HepG2 (cell line): ENCODE measurements around the gene CTIF. TPM values are rescaled to one million over a fixed set of nuclear protein-coding genes. Genes with fewer than 3 reads are reported as not detected.

Experiments used
- ELF3 ChIP-seq: IDR thresholded peaks from 2 replicates; pipeline ENCODE4 v1.6.1; 2016; ENCODE audit warnings: missing genetic modification reagents, missing compliant biosample characterization
- EP300 ChIP-seq, 3 experiments: sonication (generic) in 1 of 3; formaldehyde crosslinking in 1 of 3; IDR thresholded peaks; 2 replicates each; pipeline versions ENCODE4 v1.5.1 to v1.6.1; 2011 to 2020; ENCODE audit warnings: low read depth in 2 of 3, low read length in 2 of 3, borderline replicate concordance in 1 of 3, improper control_type of control experiment in 1 of 3, mild to moderate bottlenecking in 1 of 3, missing genetic modification reagents in 1 of 3, moderate library complexity in 1 of 3
- FOXA1 ChIP-seq, 2 experiments: fragments of 450-650 bp in 1 of 2; sonication (generic) in 1 of 2; formaldehyde crosslinking in 1 of 2; IDR thresholded peaks; 2 replicates each; pipeline versions ENCODE4 v1.4.0 to v1.6.1; 2016 to 2020; ENCODE audit warnings: missing genetic modification reagents in 1 of 2
- FOXA3 ChIP-seq: IDR thresholded peaks from 2 replicates; pipeline ENCODE4 v1.6.1; 2016; ENCODE audit warnings: missing genetic modification reagents, missing compliant biosample characterization
- GATAD1 ChIP-seq: IDR thresholded peaks from 2 replicates; pipeline ENCODE4 v1.6.1; 2016; ENCODE audit warnings: missing genetic modification reagents, missing compliant biosample characterization
- GATAD2A ChIP-seq: IDR thresholded peaks from 2 replicates; pipeline ENCODE4 v1.6.1; 2016
- HNRNPL ChIP-seq: fragments of 200-400 bp; formaldehyde crosslinking; IDR thresholded peaks from 2 replicates; pipeline ENCODE4 v1.6.1; 2017; ENCODE audit warnings: mild to moderate bottlenecking, low read depth, low read length
- HOXA3 ChIP-seq: sonication (generic); formaldehyde crosslinking; IDR thresholded peaks from 2 replicates; pipeline ENCODE4 v1.5.0; 2020; ENCODE audit warnings: missing genetic modification reagents
- KDM3A ChIP-seq: IDR thresholded peaks from 2 replicates; pipeline ENCODE4 v1.6.1; 2018; ENCODE audit warnings: low read depth, missing compliant biosample characterization
- RFXAP ChIP-seq: sonication (generic); formaldehyde crosslinking; IDR thresholded peaks from 2 replicates; pipeline ENCODE4 v1.4.0; 2020; ENCODE audit warnings: missing genetic modification reagents, borderline replicate concordance
- SOX13 ChIP-seq, 3 experiments: fragments of 450-650 bp in 1 of 3; sonication (generic) in 1 of 3; formaldehyde crosslinking in 1 of 3; IDR thresholded peaks in 2 of 3; conservative IDR thresholded peaks in 1 of 3; 2 replicates each; pipeline versions ENCODE4 v1.5.0 to v1.6.1; 2016 to 2020; ENCODE audit warnings: antibody characterized with exemption in 1 of 3, mild to moderate bottlenecking in 1 of 3, missing compliant biosample characterization in 1 of 3, missing genetic modification reagents in 1 of 3, moderate library complexity in 1 of 3
- polyA plus RNA-seq, 8 experiments: library from polyadenylated mRNA; depleted of rRNA in 3 of 8; stranded (reverse) in 7 of 8; unstranded in 1 of 8; fragments of >200 nt; fragmentation: Illumina TruSeq in 4 of 8; extraction: Trizol in 4 of 8; gene quantifications; 2 replicates each; pipeline versions ENCODE4 v1.2.1 to v1.2.3, GENCODE V29; 2011 to 2016; ENCODE audit warnings: low read depth in 4 of 8, missing spikeins in 1 of 8, mixed read lengths in 1 of 8; ENCODE audit not compliant: insufficient read depth in 1 of 8
- total RNA-seq, 5 experiments: library from RNA; depleted of rRNA; stranded (reverse); fragments of >200 nt; fragmentation: Illumina TruSeq; extraction: Trizol; gene quantifications; 2 replicates each; pipeline ENCODE4 v1.2.3, GENCODE V29; 2016; ENCODE audit warnings: low read depth in 1 of 5
- TF ChIP-seq, protein P1 (sequence below): sonication (generic); formaldehyde crosslinking; IDR thresholded peaks from 2 replicates; pipeline ENCODE4 v1.4.0; 2020; ENCODE audit warnings: mild to moderate bottlenecking, missing genetic modification reagents
- TF ChIP-seq, protein P2 (sequence below): sonication (generic); formaldehyde crosslinking; IDR thresholded peaks from 2 replicates; pipeline ENCODE4 v1.8.1; 2023; ENCODE audit warnings: mild to moderate bottlenecking, missing genetic modification reagents
- TF ChIP-seq, protein P3 (sequence below): IDR thresholded peaks from 2 replicates; pipeline ENCODE4 v1.6.1; 2016
- TF ChIP-seq, protein P4 (sequence below): sonication (generic); formaldehyde crosslinking; IDR thresholded peaks from 2 replicates; pipeline ENCODE4 v1.5.0; 2020; ENCODE audit warnings: mild to moderate bottlenecking, missing genetic modification reagents, borderline replicate concordance
- TF ChIP-seq, protein P5 (sequence below): sonication (generic); formaldehyde crosslinking; IDR thresholded peaks from 2 replicates; pipeline ENCODE4 v1.5.1; 2020; ENCODE audit warnings: missing genetic modification reagents, mild to moderate bottlenecking, borderline replicate concordance

CTIF gene
- total and polyA plus RNA-seq, 2 of the 13 experiments (the other 11 are each of a cell fraction or from before 2014, with no cell fraction given) = 18.2 to 28.0 TPM

DNA sequence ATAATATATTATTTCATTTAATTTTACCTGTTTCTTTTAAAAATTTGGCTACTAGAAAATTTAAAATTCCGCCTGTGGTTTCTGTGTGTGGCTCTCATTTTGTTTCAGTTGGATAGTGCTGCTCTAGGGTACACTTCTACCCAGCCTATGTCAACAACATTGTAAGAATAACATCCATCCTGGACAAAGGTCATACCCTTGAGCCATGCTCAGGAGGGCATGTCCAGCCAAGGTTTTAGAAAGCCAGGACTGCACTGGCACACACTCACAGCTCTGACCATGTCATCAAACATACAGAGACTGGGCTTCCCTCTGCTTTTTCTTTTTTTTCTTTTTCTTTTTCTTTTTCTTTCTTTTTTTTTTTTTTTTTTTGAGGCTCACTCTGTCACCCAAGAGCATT lies 96.1 kb downstream of the CTIF start (continued):
- TF ChIP-seq EP300 (IDR thresholded peaks at IDR 0.05; ENCODE audit: low read depth in 2 of 2, low read length in 2 of 2) (0 out of 4 replicates have a peak, but pooled peaks of 1 of the 2 experiments have one; percentile 14), EP300 (CRISPR knock-in tag; IDR thresholded peaks at IDR 0.05; ENCODE audit: borderline replicate concordance) (no peak), FOXA3 (CRISPR knock-in tag) (peak; percentile 85), KDM3A (CRISPR knock-in tag) (0 out of 2 replicates have a peak, but pooled peaks have one; percentile 46), GATAD1 (CRISPR knock-in tag) (peak; percentile 42; the same call in 1 of the 2 replicates), HOXA3 (CRISPR knock-in tag) (peak; percentile 40; the same call in 1 of the 2 replicates), ELF3 (CRISPR knock-in tag) (0 out of 2 replicates have a peak, but pooled peaks have one; percentile 18), HNRNPL (0 out of 2 replicates have a peak, but pooled peaks have one; percentile 59), FOXA1 (IDR thresholded peaks at IDR 0.05) (no peak), FOXA1 (CRISPR knock-in tag; IDR thresholded peaks at IDR 0.05) (peak; percentile 75), RFXAP (CRISPR knock-in tag) (no peak), SOX13 (IDR thresholded peaks at IDR 0.05) (no peak), SOX13 (CRISPR knock-in tag; conservative IDR thresholded peaks at IDR 0.05 in 1 of 2, IDR thresholded peaks at IDR 0.05 in 1 of 2) (peak in 1 of 2 experiments; percentile 48; a peak in 1 of 4 replicates), GATAD2A (peak; percentile 83)
- TF ChIP-seq, protein P1, sequence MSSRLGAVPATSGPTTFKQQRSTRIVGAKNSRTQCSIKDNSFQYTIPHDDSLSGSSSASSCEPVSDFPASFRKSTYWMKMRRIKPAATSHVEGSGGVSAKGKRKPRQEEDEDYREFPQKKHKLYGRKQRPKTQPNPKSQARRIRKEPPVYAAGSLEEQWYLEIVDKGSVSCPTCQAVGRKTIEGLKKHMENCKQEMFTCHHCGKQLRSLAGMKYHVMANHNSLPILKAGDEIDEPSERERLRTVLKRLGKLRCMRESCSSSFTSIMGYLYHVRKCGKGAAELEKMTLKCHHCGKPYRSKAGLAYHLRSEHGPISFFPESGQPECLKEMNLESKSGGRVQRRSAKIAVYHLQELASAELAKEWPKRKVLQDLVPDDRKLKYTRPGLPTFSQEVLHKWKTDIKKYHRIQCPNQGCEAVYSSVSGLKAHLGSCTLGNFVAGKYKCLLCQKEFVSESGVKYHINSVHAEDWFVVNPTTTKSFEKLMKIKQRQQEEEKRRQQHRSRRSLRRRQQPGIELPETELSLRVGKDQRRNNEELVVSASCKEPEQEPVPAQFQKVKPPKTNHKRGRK (CRISPR knock-in tag) = no peak
- TF ChIP-seq, protein P2, sequence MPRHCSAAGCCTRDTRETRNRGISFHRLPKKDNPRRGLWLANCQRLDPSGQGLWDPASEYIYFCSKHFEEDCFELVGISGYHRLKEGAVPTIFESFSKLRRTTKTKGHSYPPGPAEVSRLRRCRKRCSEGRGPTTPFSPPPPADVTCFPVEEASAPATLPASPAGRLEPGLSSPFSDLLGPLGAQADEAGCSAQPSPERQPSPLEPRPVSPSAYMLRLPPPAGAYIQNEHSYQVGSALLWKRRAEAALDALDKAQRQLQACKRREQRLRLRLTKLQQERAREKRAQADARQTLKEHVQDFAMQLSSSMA (CRISPR knock-in tag) = no peak
- TF ChIP-seq, protein P3, sequence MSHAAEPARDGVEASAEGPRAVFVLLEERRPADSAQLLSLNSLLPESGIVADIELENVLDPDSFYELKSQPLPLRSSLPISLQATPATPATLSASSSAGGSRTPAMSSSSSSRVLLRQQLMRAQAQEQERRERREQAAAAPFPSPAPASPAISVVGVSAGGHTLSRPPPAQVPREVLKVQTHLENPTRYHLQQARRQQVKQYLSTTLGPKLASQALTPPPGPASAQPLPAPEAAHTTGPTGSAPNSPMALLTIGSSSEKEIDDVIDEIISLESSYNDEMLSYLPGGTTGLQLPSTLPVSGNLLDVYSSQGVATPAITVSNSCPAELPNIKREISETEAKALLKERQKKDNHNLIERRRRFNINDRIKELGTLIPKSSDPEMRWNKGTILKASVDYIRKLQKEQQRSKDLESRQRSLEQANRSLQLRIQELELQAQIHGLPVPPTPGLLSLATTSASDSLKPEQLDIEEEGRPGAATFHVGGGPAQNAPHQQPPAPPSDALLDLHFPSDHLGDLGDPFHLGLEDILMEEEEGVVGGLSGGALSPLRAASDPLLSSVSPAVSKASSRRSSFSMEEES (CRISPR knock-in tag) = no peak
- TF ChIP-seq, protein P4, sequence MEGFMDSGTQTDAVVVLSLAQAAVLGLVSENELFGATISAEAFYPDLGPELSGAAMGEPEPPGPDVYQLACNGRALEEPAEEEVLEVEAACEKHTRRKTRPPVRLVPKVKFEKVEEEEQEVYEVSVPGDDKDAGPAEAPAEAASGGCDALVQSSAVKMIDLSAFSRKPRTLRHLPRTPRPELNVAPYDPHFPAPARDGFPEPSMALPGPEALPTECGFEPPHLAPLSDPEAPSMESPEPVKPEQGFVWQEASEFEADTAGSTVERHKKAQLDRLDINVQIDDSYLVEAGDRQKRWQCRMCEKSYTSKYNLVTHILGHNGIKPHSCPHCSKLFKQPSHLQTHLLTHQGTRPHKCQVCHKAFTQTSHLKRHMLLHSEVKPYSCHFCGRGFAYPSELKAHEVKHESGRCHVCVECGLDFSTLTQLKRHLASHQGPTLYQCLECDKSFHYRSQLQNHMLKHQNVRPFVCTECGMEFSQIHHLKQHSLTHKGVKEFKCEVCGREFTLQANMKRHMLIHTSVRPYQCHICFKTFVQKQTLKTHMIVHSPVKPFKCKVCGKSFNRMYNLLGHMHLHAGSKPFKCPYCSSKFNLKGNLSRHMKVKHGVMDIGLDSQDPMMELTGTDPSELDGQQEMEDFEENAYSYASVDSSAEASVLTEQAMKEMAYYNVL (CRISPR knock-in tag) = 0 out of 2 replicates have a peak, but pooled peaks have one; percentile 21
- TF ChIP-seq, protein P5, sequence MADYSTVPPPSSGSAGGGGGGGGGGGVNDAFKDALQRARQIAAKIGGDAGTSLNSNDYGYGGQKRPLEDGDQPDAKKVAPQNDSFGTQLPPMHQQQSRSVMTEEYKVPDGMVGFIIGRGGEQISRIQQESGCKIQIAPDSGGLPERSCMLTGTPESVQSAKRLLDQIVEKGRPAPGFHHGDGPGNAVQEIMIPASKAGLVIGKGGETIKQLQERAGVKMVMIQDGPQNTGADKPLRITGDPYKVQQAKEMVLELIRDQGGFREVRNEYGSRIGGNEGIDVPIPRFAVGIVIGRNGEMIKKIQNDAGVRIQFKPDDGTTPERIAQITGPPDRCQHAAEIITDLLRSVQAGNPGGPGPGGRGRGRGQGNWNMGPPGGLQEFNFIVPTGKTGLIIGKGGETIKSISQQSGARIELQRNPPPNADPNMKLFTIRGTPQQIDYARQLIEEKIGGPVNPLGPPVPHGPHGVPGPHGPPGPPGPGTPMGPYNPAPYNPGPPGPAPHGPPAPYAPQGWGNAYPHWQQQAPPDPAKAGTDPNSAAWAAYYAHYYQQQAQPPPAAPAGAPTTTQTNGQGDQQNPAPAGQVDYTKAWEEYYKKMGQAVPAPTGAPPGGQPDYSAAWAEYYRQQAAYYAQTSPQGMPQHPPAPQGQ (CRISPR knock-in tag) = no peak
